Fibroblast of mammary gland (primary cell): ENCODE results near the gene BEST2.

Experiments
- DNase-seq: peaks from one replicate; pipeline ENCODE4 v3.0.0-alpha.2; 2010; ENCODE audit warnings: low read depth
- H3K4me3 ChIP-seq: 2 replicates; pipeline ENCODE4 v1.5.1; 2011; ENCODE audit warnings: low read depth, mild to moderate bottlenecking, low read length, moderate library complexity; ENCODE audit not compliant: control insufficient read depth
- CTCF ChIP-seq: conservative IDR thresholded peaks from 2 replicates; pipeline ENCODE4 v1.5.1; 2011; ENCODE audit warnings: low read depth, low read length, inconsistent platforms; ENCODE audit not compliant: control insufficient read depth, insufficient read depth

Gene BEST2

GRCh38 chr19:12731337-12731736, 20.3 kb upstream of the BEST2 start:
- TF ChIP-seq CTCF, result no peak
- H3K4me3 ChIP-seq, result no peak overlapping the region
- no peak for DNase-seq

- H3K4me3 ChIP-seq, result peak overlapping the region; percentile 99
- peak; percentile 45 for TF ChIP-seq CTCF
- peak; percentile 74 for DNase-seq
Measured at GRCh38 chr19:12733369-12734214, 18.0 kb upstream of the BEST2 start.

- H3K4me3 ChIP-seq, result peak within 1 kb of the TSS; percentile 79
- no peak for TF ChIP-seq CTCF
- DNase-seq, result peak; percentile 100
Measured at GRCh38 chr19:12736995-12737834, 14.4 kb upstream of the BEST2 start, which contains the start of gene GET3. Gene GET3, plus strand, starts transcription at chr19:12737497. Its CDS starts 9 bp downstream, at chr19:12737506.

- no peak for DNase-seq
- TF ChIP-seq CTCF, result no peak
- H3K4me3 ChIP-seq, result peak overlapping the region; percentile 79
Measured at GRCh38 chr19:12737835-12738351, 13.7 kb upstream of the BEST2 start.

- no peak overlapping the region for H3K4me3 ChIP-seq
- no peak for TF ChIP-seq CTCF
Measured at GRCh38 chr19:12745166-12745897, 6.3 kb upstream of the BEST2 start.

GRCh38 chr19:12748489-12748888, 3.1 kb upstream of the BEST2 start:
- no peak overlapping the region for H3K4me3 ChIP-seq
- TF ChIP-seq CTCF, result no peak
- no peak for DNase-seq

More at GRCh38 chr19:12745166-12745897, 6.3 kb upstream of the BEST2 start:
- DNase-seq, result no peak
